ENCODE measurements around the gene TIPIN. TPM values are rescaled to one million over a fixed set of nuclear protein-coding genes. Genes with fewer than 3 reads are reported as not detected.
"Not testable (repeated sequence)": the region's sequence is repeated elsewhere in the genome, so short reads cannot be mapped to it uniquely, and the experiment has no call there.

Gene TIPIN
- total and polyA plus RNA-seq, 2 of the 8 experiments (the other 6 are each of a cell fraction or from before 2014, with no cell fraction given) = 8.5 to 24.7 TPM

GRCh38 chr15:66386204-66387123 lies 30.0 kb upstream of the TIPIN start, which contains the start of gene MAP2K1 (continued):
- TF ChIP-seq NRF1 (IDR thresholded peaks at IDR 0.05; ENCODE audit: low read depth, low read length) (no peak), CBX5 (IDR thresholded peaks at IDR 0.05; ENCODE audit: low read depth, low read length) (no peak), E2F6 (IDR thresholded peaks at IDR 0.05) (peak; percentile 73)

- H3K23ac ChIP-seq (ENCODE audit: insufficient read length); H3K27me3 ChIP-seq (replicated peaks in 1 of 4; ENCODE audit: control insufficient read depth in 3 of 4, extremely low read depth in 1 of 4, insufficient read depth in 3 of 4, low read length in 3 of 4); POLR2A ChIA-PET (ENCODE audit: partially characterized antibody); H3K23me2 ChIP-seq (ENCODE audit: low read depth, low read length); H4K91ac ChIP-seq (replicated peaks; ENCODE audit: insufficient read length, low read length); DNase-seq (ENCODE audit: low read depth in 1 of 2, low spot score in 2 of 2); H2BK120ac ChIP-seq (replicated peaks; ENCODE audit: low read depth, low read length); H3K56ac ChIP-seq (replicated peaks; ENCODE audit: insufficient read length, low read depth, low read length); H3K36me3 ChIP-seq (ENCODE audit: control insufficient read depth in 2 of 4, insufficient read depth in 4 of 4, low read length in 3 of 4); H2BK12ac ChIP-seq (ENCODE audit: low read depth, low read length); H3K4ac ChIP-seq (replicated peaks; ENCODE audit: insufficient read length, low read depth, low read length); H2BK20ac ChIP-seq (ENCODE audit: low read length); H2BK5ac ChIP-seq (ENCODE audit: low read depth, low read length); H3K79me1 ChIP-seq (ENCODE audit: low read depth, low read length); H4K20me1 ChIP-seq (replicated peaks in 1 of 2; ENCODE audit: control insufficient read depth in 1 of 2, insufficient read depth in 2 of 2, low read length in 2 of 2); H3K4me2 ChIP-seq (ENCODE audit: insufficient read depth in 1 of 2, low read depth in 2 of 2, low read length in 2 of 2); H4K5ac ChIP-seq (ENCODE audit: insufficient read length, low read depth, low read length); FAIRE-seq; H3K14ac ChIP-seq (ENCODE audit: insufficient read length); H4K8ac ChIP-seq (ENCODE audit: extremely low read depth, insufficient read depth, low read length); H3K18ac ChIP-seq (ENCODE audit: extremely low read depth, low read length); H2AK5ac ChIP-seq (ENCODE audit: low read depth, low read length); H3K4me3 ChIP-seq (ENCODE audit: extremely low read depth in 1 of 4, insufficient read depth in 2 of 4, low read depth in 3 of 4, low read length in 4 of 4); H3K79me2 ChIP-seq (ENCODE audit: control insufficient read depth in 1 of 2, insufficient read depth in 2 of 2, low read length in 2 of 2); H2AFZ ChIP-seq (ENCODE audit: low read length); H3K9me3 ChIP-seq (ENCODE audit: insufficient read depth in 2 of 2, low read depth in 1 of 2, low read length in 1 of 2); H3K9ac ChIP-seq (replicated peaks in 1 of 4; ENCODE audit: extremely low read depth in 1 of 4, low read depth in 3 of 4, low read length in 3 of 4); H3K4me1 ChIP-seq (replicated peaks in 1 of 4; ENCODE audit: control insufficient read depth in 3 of 4, insufficient read depth in 4 of 4, low read length in 3 of 4); H3K27ac ChIP-seq (ENCODE audit: low read depth, low read length); H2BK15ac ChIP-seq (ENCODE audit: low read length): not testable (repeated sequence)
- 100% methylated on average over 2 of the region's 2 CpGs; no CpG with 5 or more reads in 1 of the 2 experiments for WGBS, 2 experiments (ENCODE audit: extremely low coverage in 1 of 2, insufficient coverage in 1 of 2, insufficient read length in 1 of 2, insufficient replicate concordance in 2 of 2, low coverage in 1 of 2, low lambda C conversion rate in 2 of 2, missing lambda C conversion rate in 1 of 2)
- CTCF ChIA-PET (ENCODE audit: partially characterized antibody) = interaction anchor here (2.5 kb wide), 1 partner anchor 400 kb away, joined by 5 read pairs; no protein-coding TSS in a partner anchor
These were observed 24.9 kb upstream of the TIPIN start for GRCh38 chr15:66381376-66381775.
